BE2C (cell line): Measurements from ENCODE around the gene CCDC3.
"Not testable (repeated sequence)": the region's sequence is repeated elsewhere in the genome, so short reads cannot be mapped to it uniquely, and the experiment has no call there.

Experiments
- DNase-seq: peaks from one replicate; pipeline ENCODE4 v3.0.0-alpha.2; 2020
- H3K27me3 ChIP-seq: fragments of 250-450 bp; sonication (Bioruptor Pico); 2 replicates; pipeline ENCODE4 v1.5.1; 2020; ENCODE audit warnings: mild to moderate bottlenecking
- H3K36me3 ChIP-seq: fragments of 250-450 bp; sonication (Bioruptor Pico); 2 replicates; pipeline ENCODE4 v1.5.1; 2020; ENCODE audit warnings: mild to moderate bottlenecking
- H3K4me1 ChIP-seq: fragments of 250-450 bp; sonication (Bioruptor Pico); 2 replicates; pipeline ENCODE4 v1.5.1; 2020
- H3K4me3 ChIP-seq: 2 replicates; pipeline ENCODE4 v1.5.1; 2011; ENCODE audit warnings: low read depth, low read length
- H3K9me3 ChIP-seq: fragments of 250-450 bp; sonication (Bioruptor Pico); 2 replicates; pipeline ENCODE4 v1.5.1; 2020
- CTCF ChIP-seq: IDR thresholded peaks from 2 replicates; pipeline ENCODE4 v1.5.1; 2012; ENCODE audit warnings: mild to moderate bottlenecking, low read depth, low read length

The CCDC3 gene

GRCh38 chr10:13036841-13037240, 35.3 kb upstream of the CCDC3 start:
- Histone ChIP-seq H3K36me3 (no peaks in the 10 kb centered on the region), H3K4me3 (no peak overlapping the region), H3K4me1 (no peaks in the 10 kb centered on the region), H3K27me3 (no peaks in the 10 kb centered on the region), H3K9me3 (no peaks in the 10 kb centered on the region)
- DNase-seq: no peak
- no peak for TF ChIP-seq CTCF

GRCh38 chr10:13035731-13036130, 34.2 kb upstream of the CCDC3 start:
- not testable (repeated sequence) for H3K36me3 ChIP-seq, DNase-seq, H3K4me3 ChIP-seq

GRCh38 chr10:13026873-13027272, 25.4 kb upstream of the CCDC3 start:
- H3K4me3 ChIP-seq: no peak overlapping the region
- H3K4me1 ChIP-seq: no peaks in the 10 kb centered on the region
- no peaks in the 10 kb centered on the region for H3K9me3 ChIP-seq
- TF ChIP-seq CTCF: no peak
- H3K27me3 ChIP-seq: no peaks in the 10 kb centered on the region
- H3K36me3 ChIP-seq: no peaks in the 10 kb centered on the region
- DNase-seq: no peak

More at GRCh38 chr10:13035731-13036130, 34.2 kb upstream of the CCDC3 start:
- H3K27me3 ChIP-seq, H3K4me1 ChIP-seq, H3K9me3 ChIP-seq: not testable (repeated sequence)

GRCh38 chr10:13023754-13024153, 22.2 kb upstream of the CCDC3 start:
- DNase-seq: no peak
- no peaks in the 10 kb centered on the region for H3K9me3 ChIP-seq
- H3K36me3 ChIP-seq: no peaks in the 10 kb centered on the region
- no peaks in the 10 kb centered on the region for H3K4me1 ChIP-seq
- H3K4me3 ChIP-seq: no peak overlapping the region
- no peak for TF ChIP-seq CTCF
- H3K27me3 ChIP-seq: 0 out of 2 replicates have a peak, but pooled peaks cover 3% of the 10 kb centered on the region

- Histone ChIP-seq H3K27me3 (0 out of 2 replicates have a peak, but pooled peaks cover 3% of the 10 kb centered on the region), H3K36me3 (no peaks in the 10 kb centered on the region), H3K9me3 (no peaks in the 10 kb centered on the region), H3K4me3 (no peak overlapping the region), H3K4me1 (no peaks in the 10 kb centered on the region)
- DNase-seq: no peak
- TF ChIP-seq CTCF: no peak
Measured at GRCh38 chr10:13019280-13019679, 17.8 kb upstream of the CCDC3 start.

GRCh38 chr10:13018171-13018570, 16.7 kb upstream of the CCDC3 start:
- no peaks in the 10 kb centered on the region for H3K4me1 ChIP-seq
- no peaks in the 10 kb centered on the region for H3K36me3 ChIP-seq
- H3K9me3 ChIP-seq: no peaks in the 10 kb centered on the region
- no peak overlapping the region for H3K4me3 ChIP-seq
- 0 out of 2 replicates have a peak, but pooled peaks cover 3% of the 10 kb centered on the region for H3K27me3 ChIP-seq
- TF ChIP-seq CTCF: no peak
- no peak for DNase-seq

- no peaks in the 10 kb centered on the region for H3K4me1 ChIP-seq
Measured at GRCh38 chr10:13016886-13017285, 15.4 kb upstream of the CCDC3 start.

More at GRCh38 chr10:13016886-13017285, 15.4 kb upstream of the CCDC3 start:
- H3K4me3 ChIP-seq: no peak overlapping the region
- H3K27me3 ChIP-seq: 0 out of 2 replicates have a peak, but pooled peaks cover 3% of the 10 kb centered on the region
- DNase-seq: no peak
- TF ChIP-seq CTCF: no peak
- no peaks in the 10 kb centered on the region for H3K9me3 ChIP-seq
- no peaks in the 10 kb centered on the region for H3K36me3 ChIP-seq
